ENCODE results near the gene GRID2. TPM values are rescaled to one million over a fixed set of nuclear protein-coding genes. Genes with fewer than 3 reads are reported as not detected.

Gene GRID2
- total and polyA plus RNA-seq, 9 of the 15 experiments (the other 6 are each of a cell fraction or from before 2014, with no cell fraction given): 0.04 TPM; not detected in 7

DNA sequence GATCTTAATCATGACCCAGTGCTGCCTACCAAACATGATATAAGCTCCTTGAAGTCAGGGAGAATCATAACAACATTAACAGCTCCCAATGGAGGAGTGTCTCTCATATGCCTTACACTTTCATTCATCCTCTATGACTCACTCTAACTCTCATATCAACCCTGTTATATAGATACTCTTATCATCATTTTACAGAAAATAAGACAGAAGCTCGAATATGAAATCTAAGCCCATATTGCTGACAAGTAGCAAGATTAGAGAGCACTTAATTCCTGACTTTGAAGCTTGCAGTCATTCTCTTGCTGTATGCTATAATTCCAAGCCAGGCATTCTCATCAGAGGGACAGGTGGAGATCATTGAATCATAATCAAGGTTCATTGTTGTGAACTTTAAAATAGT lies 1048.1 kb downstream of the GRID2 start:
- no peak for FAIRE-seq
- in situ Hi-C loops (cut with MboI) (no loop called here), intact Hi-C loops (cut with micrococcal nuclease) (no loop called here)
- no peak overlapping the region for H3K27ac ChIP-seq (ENCODE audit: extremely low read depth, low read depth, low read length)
- DNase-seq (ENCODE audit: extremely low read depth in 1 of 4, low spot score in 3 of 4): no peak
- no peaks in the 10 kb centered on the region for H3K27me3 ChIP-seq (ENCODE audit: control insufficient read depth in 2 of 2, insufficient read depth in 2 of 2, low read length in 2 of 2)
- WGBS (ENCODE audit: insufficient coverage, low coverage, missing lambda C conversion rate): 0% methylated on average over 1 of the region's 1 CpG
- H3K4me3 ChIP-seq: no peak overlapping the region
- no TSS peak for BruUV-seq (replicated peaks)
- no peak for ATAC-seq
- H4K20me1 ChIP-seq (replicated peaks; ENCODE audit: control insufficient read depth, insufficient read depth, low read length): no peaks in the 10 kb centered on the region
- no peaks in the 10 kb centered on the region for H3K36me3 ChIP-seq (ENCODE audit: control insufficient read depth, insufficient read depth, low read length)
- POLR2A ChIA-PET: no interaction called here
- no peak overlapping the region for H3K9ac ChIP-seq (ENCODE audit: insufficient read depth in 1 of 2, low read depth in 2 of 2, low read length in 2 of 2)
- no peaks in the 10 kb centered on the region for H3K9me1 ChIP-seq (ENCODE audit: control insufficient read depth, insufficient read depth, low read length)
- H3K9me3 ChIP-seq (replicated peaks; ENCODE audit: control insufficient read depth, insufficient read depth, low read depth, low read length): 0 out of 2 replicates have a peak, but pooled peaks cover 1% of the 10 kb centered on the region
- H2AFZ ChIP-seq (ENCODE audit: low read depth, low read length): no peak overlapping the region
- H3K4me1 ChIP-seq (replicated peaks in 1 of 2; ENCODE audit: control insufficient read depth in 2 of 2, insufficient read depth in 2 of 2, low read length in 2 of 2): no peaks in the 10 kb centered on the region
- no peaks in the 10 kb centered on the region for H3K79me2 ChIP-seq (ENCODE audit: control insufficient read depth, insufficient read depth, low read length)
- TF ChIP-seq CBX8 (IDR thresholded peaks at IDR 0.05; ENCODE audit: borderline replicate concordance, extremely low read depth, low read depth, low read length, poor library complexity, severe bottlenecking) (no peak), ZNF175 (CRISPR knock-in tag; IDR thresholded peaks at IDR 0.05; ENCODE audit: low read depth) (no peak), RBBP5 (IDR thresholded peaks at IDR 0.05; ENCODE audit: borderline replicate concordance, insufficient read depth, low read length, poor library complexity, severe bottlenecking) (no peak), DMBX1 (CRISPR knock-in tag; IDR thresholded peaks at IDR 0.05; ENCODE audit: borderline replicate concordance) (no peak), EZH2 (IDR thresholded peaks at IDR 0.05; ENCODE audit: borderline replicate concordance, low read depth, low read length) (no peak), E2F3 (CRISPR knock-in tag; IDR thresholded peaks at IDR 0.05) (no peak), ZNF23 (CRISPR knock-in tag; IDR thresholded peaks at IDR 0.05) (no peak), XRCC5 (IDR thresholded peaks at IDR 0.05; ENCODE audit: low read depth, low read length) (no peak), PTRF (tag; IDR thresholded peaks at IDR 0.05) (no peak), CREBBP (IDR thresholded peaks at IDR 0.05; ENCODE audit: low read depth, low read length) (no peak), ZNF140 (CRISPR knock-in tag; IDR thresholded peaks at IDR 0.05) (no peak)
- TF ChIP-seq, protein P1, sequence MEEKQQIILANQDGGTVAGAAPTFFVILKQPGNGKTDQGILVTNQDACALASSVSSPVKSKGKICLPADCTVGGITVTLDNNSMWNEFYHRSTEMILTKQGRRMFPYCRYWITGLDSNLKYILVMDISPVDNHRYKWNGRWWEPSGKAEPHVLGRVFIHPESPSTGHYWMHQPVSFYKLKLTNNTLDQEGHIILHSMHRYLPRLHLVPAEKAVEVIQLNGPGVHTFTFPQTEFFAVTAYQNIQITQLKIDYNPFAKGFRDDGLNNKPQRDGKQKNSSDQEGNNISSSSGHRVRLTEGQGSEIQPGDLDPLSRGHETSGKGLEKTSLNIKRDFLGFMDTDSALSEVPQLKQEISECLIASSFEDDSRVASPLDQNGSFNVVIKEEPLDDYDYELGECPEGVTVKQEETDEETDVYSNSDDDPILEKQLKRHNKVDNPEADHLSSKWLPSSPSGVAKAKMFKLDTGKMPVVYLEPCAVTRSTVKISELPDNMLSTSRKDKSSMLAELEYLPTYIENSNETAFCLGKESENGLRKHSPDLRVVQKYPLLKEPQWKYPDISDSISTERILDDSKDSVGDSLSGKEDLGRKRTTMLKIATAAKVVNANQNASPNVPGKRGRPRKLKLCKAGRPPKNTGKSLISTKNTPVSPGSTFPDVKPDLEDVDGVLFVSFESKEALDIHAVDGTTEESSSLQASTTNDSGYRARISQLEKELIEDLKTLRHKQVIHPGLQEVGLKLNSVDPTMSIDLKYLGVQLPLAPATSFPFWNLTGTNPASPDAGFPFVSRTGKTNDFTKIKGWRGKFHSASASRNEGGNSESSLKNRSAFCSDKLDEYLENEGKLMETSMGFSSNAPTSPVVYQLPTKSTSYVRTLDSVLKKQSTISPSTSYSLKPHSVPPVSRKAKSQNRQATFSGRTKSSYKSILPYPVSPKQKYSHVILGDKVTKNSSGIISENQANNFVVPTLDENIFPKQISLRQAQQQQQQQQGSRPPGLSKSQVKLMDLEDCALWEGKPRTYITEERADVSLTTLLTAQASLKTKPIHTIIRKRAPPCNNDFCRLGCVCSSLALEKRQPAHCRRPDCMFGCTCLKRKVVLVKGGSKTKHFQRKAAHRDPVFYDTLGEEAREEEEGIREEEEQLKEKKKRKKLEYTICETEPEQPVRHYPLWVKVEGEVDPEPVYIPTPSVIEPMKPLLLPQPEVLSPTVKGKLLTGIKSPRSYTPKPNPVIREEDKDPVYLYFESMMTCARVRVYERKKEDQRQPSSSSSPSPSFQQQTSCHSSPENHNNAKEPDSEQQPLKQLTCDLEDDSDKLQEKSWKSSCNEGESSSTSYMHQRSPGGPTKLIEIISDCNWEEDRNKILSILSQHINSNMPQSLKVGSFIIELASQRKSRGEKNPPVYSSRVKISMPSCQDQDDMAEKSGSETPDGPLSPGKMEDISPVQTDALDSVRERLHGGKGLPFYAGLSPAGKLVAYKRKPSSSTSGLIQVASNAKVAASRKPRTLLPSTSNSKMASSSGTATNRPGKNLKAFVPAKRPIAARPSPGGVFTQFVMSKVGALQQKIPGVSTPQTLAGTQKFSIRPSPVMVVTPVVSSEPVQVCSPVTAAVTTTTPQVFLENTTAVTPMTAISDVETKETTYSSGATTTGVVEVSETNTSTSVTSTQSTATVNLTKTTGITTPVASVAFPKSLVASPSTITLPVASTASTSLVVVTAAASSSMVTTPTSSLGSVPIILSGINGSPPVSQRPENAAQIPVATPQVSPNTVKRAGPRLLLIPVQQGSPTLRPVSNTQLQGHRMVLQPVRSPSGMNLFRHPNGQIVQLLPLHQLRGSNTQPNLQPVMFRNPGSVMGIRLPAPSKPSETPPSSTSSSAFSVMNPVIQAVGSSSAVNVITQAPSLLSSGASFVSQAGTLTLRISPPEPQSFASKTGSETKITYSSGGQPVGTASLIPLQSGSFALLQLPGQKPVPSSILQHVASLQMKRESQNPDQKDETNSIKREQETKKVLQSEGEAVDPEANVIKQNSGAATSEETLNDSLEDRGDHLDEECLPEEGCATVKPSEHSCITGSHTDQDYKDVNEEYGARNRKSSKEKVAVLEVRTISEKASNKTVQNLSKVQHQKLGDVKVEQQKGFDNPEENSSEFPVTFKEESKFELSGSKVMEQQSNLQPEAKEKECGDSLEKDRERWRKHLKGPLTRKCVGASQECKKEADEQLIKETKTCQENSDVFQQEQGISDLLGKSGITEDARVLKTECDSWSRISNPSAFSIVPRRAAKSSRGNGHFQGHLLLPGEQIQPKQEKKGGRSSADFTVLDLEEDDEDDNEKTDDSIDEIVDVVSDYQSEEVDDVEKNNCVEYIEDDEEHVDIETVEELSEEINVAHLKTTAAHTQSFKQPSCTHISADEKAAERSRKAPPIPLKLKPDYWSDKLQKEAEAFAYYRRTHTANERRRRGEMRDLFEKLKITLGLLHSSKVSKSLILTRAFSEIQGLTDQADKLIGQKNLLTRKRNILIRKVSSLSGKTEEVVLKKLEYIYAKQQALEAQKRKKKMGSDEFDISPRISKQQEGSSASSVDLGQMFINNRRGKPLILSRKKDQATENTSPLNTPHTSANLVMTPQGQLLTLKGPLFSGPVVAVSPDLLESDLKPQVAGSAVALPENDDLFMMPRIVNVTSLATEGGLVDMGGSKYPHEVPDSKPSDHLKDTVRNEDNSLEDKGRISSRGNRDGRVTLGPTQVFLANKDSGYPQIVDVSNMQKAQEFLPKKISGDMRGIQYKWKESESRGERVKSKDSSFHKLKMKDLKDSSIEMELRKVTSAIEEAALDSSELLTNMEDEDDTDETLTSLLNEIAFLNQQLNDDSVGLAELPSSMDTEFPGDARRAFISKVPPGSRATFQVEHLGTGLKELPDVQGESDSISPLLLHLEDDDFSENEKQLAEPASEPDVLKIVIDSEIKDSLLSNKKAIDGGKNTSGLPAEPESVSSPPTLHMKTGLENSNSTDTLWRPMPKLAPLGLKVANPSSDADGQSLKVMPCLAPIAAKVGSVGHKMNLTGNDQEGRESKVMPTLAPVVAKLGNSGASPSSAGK (IDR thresholded peaks at IDR 0.05): no peak
- no peak overlapping the region for H3K4me2 ChIP-seq (ENCODE audit: insufficient read depth, low read length)
- CTCF ChIA-PET (ENCODE audit: low intra/inter-chr PET ratio): no interaction called here
